H1 (cell line): ENCODE data around the gene MYL6B. TPM values are rescaled to one million over a fixed set of nuclear protein-coding genes. Genes with fewer than 3 reads are reported as not detected.

Experiments used
- CTCF ChIA-PET: fragments of 300-600 bp; sonication (Branson Sonifier 250); formaldehyde crosslinking; loops from one replicate; lab custom pipeline; 2021; ENCODE audit not compliant: partially characterized antibody; lab: Charles Lee
- POLR2A ChIA-PET: fragments of 300-600 bp; sonication (Branson Sonifier 250); formaldehyde crosslinking; loops from one replicate; lab custom pipeline; 2021; ENCODE audit warnings: inconsistent platforms; ENCODE audit not compliant: partially characterized antibody; lab: Charles Lee
- DNase-seq, 2 experiments: peaks; one replicate each; pipeline versions ENCODE4 v3.0.0 to v3.0.0-alpha.2; 2010 to 2022; ENCODE audit warnings: low spot score in 2 of 2, low read depth in 1 of 2, mixed read lengths in 1 of 2
- FAIRE-seq: peaks from 2 replicates; lab custom pipeline; 2011; peaks lifted over from hg19 to GRCh38; lab: Jason Lieb, UNC
- H2AFZ ChIP-seq: 2 replicates; pipeline ENCODE4 v1.8.1; 2012; ENCODE audit warnings: low read length, inconsistent platforms
- H2AK5ac ChIP-seq: 2 replicates; pipeline ENCODE4 v1.6.1; 2013; ENCODE audit warnings: low read depth, low read length
- H2BK120ac ChIP-seq: replicated peaks from 2 replicates; pipeline ENCODE3; 2013; ENCODE audit warnings: low read depth, low read length, inconsistent platforms
- H2BK12ac ChIP-seq: 2 replicates; pipeline ENCODE4 v1.6.1; 2013; ENCODE audit warnings: low read depth, low read length
- H2BK15ac ChIP-seq: 2 replicates; pipeline ENCODE4 v1.6.1; 2013; ENCODE audit warnings: low read length
- H2BK20ac ChIP-seq: 2 replicates; pipeline ENCODE4 v1.6.1; 2013; ENCODE audit warnings: low read length
- H2BK5ac ChIP-seq: 2 replicates; pipeline ENCODE4 v1.6.1; 2013; ENCODE audit warnings: low read depth, low read length
- H3K14ac ChIP-seq: 2 replicates; pipeline ENCODE4 v1.6.1; 2013; ENCODE audit warnings: inconsistent platforms; ENCODE audit not compliant: insufficient read length
- H3K18ac ChIP-seq: 2 replicates; pipeline ENCODE4 v1.6.1; 2013; ENCODE audit warnings: low read length; ENCODE audit errors: extremely low read depth
- H3K23ac ChIP-seq: 2 replicates; pipeline ENCODE4 v1.6.1; 2013; ENCODE audit warnings: inconsistent platforms; ENCODE audit not compliant: insufficient read length
- H3K23me2 ChIP-seq: 2 replicates; pipeline ENCODE4 v1.6.1; 2013; ENCODE audit warnings: low read depth, low read length
- H3K27ac ChIP-seq: 2 replicates; pipeline ENCODE4 v1.6.1; 2011; ENCODE audit warnings: low read depth, low read length, inconsistent platforms
- H3K27me3 ChIP-seq, 4 experiments: replicated peaks in 1 of 4; 1 replicate in 1 of 4; 2 replicates in 3 of 4; pipeline versions ENCODE4 v1.6.1 to v1.8.1; 2011 to 2013; ENCODE audit warnings: low read length in 3 of 4, mild to moderate bottlenecking in 3 of 4, inconsistent platforms in 2 of 4, mixed read lengths in 2 of 4, moderate library complexity in 1 of 4; ENCODE audit not compliant: control insufficient read depth in 3 of 4, insufficient read depth in 3 of 4; ENCODE audit errors: extremely low read depth in 1 of 4
- H3K36me3 ChIP-seq, 4 experiments: 2 replicates each; pipeline versions ENCODE4 v1.6.1 to v1.8.1; 2011 to 2013; ENCODE audit warnings: mild to moderate bottlenecking in 4 of 4, low read length in 3 of 4, moderate library complexity in 2 of 4, control low read depth in 1 of 4, inconsistent platforms in 1 of 4; ENCODE audit not compliant: insufficient read depth in 4 of 4, control insufficient read depth in 2 of 4
- H3K4ac ChIP-seq: replicated peaks from 2 replicates; pipeline ENCODE3; 2013; ENCODE audit warnings: low read length, low read depth, mixed read lengths, inconsistent platforms; ENCODE audit not compliant: insufficient read length
- H3K4me1 ChIP-seq, 4 experiments: replicated peaks in 1 of 4; 1 replicate in 1 of 4; 2 replicates in 3 of 4; pipeline versions ENCODE4 v1.6.1 to v1.8.1; 2011 to 2013; ENCODE audit warnings: low read length in 3 of 4, inconsistent platforms in 2 of 4, mixed read lengths in 1 of 4; ENCODE audit not compliant: insufficient read depth in 4 of 4, control insufficient read depth in 3 of 4
- H3K4me2 ChIP-seq, 2 experiments: 2 replicates each; pipeline versions ENCODE4 v1.6.1 to v1.8.1; 2011 to 2013; ENCODE audit warnings: low read depth in 2 of 2, low read length in 2 of 2, control low read depth in 1 of 2, inconsistent platforms in 1 of 2, mild to moderate bottlenecking in 1 of 2; ENCODE audit not compliant: insufficient read depth in 1 of 2
- H3K4me3 ChIP-seq, 4 experiments: fragments of 200-600, 300-600 bp in 1 of 4; sonication (generic), shearing (Covaris generic), sonication (Bioruptor Twin) in 1 of 4; 2 replicates each; pipeline versions ENCODE4 v1.5.1 to v1.8.1; 2011 to 2016; ENCODE audit warnings: low read length in 4 of 4, low read depth in 3 of 4, control low read depth in 2 of 4, inconsistent platforms in 2 of 4, mild to moderate bottlenecking in 2 of 4, mixed read lengths in 1 of 4, moderate library complexity in 1 of 4; ENCODE audit not compliant: insufficient read depth in 2 of 4; ENCODE audit errors: extremely low read depth in 1 of 4
- H3K56ac ChIP-seq: replicated peaks from 2 replicates; pipeline ENCODE3; 2013; ENCODE audit warnings: low read depth, mild to moderate bottlenecking, mixed read lengths, low read length, inconsistent platforms; ENCODE audit not compliant: insufficient read length
- H3K79me1 ChIP-seq: 2 replicates; pipeline ENCODE4 v1.6.1; 2013; ENCODE audit warnings: low read depth, low read length, control low read depth
- H3K79me2 ChIP-seq, 2 experiments: 2 replicates each; pipeline versions ENCODE4 v1.6.1 to v1.8.1; 2012 to 2013; ENCODE audit warnings: low read length in 2 of 2, mild to moderate bottlenecking in 2 of 2, inconsistent platforms in 1 of 2; ENCODE audit not compliant: insufficient read depth in 2 of 2, control insufficient read depth in 1 of 2
- H3K9ac ChIP-seq, 4 experiments: replicated peaks in 1 of 4; 1 replicate in 1 of 4; 2 replicates in 3 of 4; pipeline versions ENCODE4 v1.6.1 to v1.8.1; 2011 to 2013; ENCODE audit warnings: low read depth in 3 of 4, low read length in 3 of 4, control low read depth in 2 of 4, mild to moderate bottlenecking in 2 of 4, moderate library complexity in 2 of 4, inconsistent platforms in 1 of 4; ENCODE audit errors: extremely low read depth in 1 of 4
- H3K9me3 ChIP-seq, 2 experiments: 2 replicates each; pipeline versions ENCODE4 v1.6.1 to v1.8.1; 2012 to 2013; ENCODE audit warnings: mild to moderate bottlenecking in 2 of 2, moderate library complexity in 2 of 2, control low read depth in 1 of 2, inconsistent platforms in 1 of 2, low read depth in 1 of 2, low read length in 1 of 2, mixed read lengths in 1 of 2; ENCODE audit not compliant: insufficient read depth in 2 of 2
- H4K20me1 ChIP-seq, 2 experiments: replicated peaks in 1 of 2; 2 replicates each; pipeline versions ENCODE3 to v1.8.1; 2011 to 2013; ENCODE audit warnings: inconsistent platforms in 2 of 2, low read length in 2 of 2, mild to moderate bottlenecking in 1 of 2; ENCODE audit not compliant: insufficient read depth in 2 of 2, control insufficient read depth in 1 of 2
- H4K5ac ChIP-seq: 2 replicates; pipeline ENCODE4 v1.6.1; 2013; ENCODE audit warnings: low read length, low read depth, mixed read lengths, inconsistent platforms; ENCODE audit not compliant: insufficient read length
- H4K8ac ChIP-seq: 2 replicates; pipeline ENCODE4 v1.8.0; 2013; ENCODE audit warnings: mild to moderate bottlenecking, moderate library complexity, low read length, inconsistent platforms; ENCODE audit not compliant: insufficient read depth; ENCODE audit errors: extremely low read depth
- H4K91ac ChIP-seq: replicated peaks from 2 replicates; pipeline ENCODE3; 2013; ENCODE audit warnings: low read length, mixed read lengths, inconsistent platforms; ENCODE audit not compliant: insufficient read length
- EZH2 ChIP-seq: fragments of 200-600 bp; sonication (generic); IDR thresholded peaks from 2 replicates; pipeline ENCODE4 v1.7.1; 2012; ENCODE audit warnings: low read depth, mild to moderate bottlenecking, moderate library complexity, low read length, inconsistent platforms; ENCODE audit not compliant: severe bottlenecking
- POLR2A ChIP-seq, 2 experiments: IDR thresholded peaks; 1 replicate in 1 of 2; 2 replicates in 1 of 2; pipeline ENCODE4 v1.6.1; 2011; ENCODE audit warnings: low read depth in 2 of 2, low read length in 2 of 2, mild to moderate bottlenecking in 2 of 2; ENCODE audit errors: control extremely low read depth in 1 of 2
- POLR2AphosphoS5 ChIP-seq: IDR thresholded peaks from 2 replicates; pipeline ENCODE4 v1.6.1; 2011; ENCODE audit warnings: low read depth, low read length
- TAF7 ChIP-seq: optimal IDR thresholded peaks from 2 replicates; pipeline ENCODE3; 2011; ENCODE audit warnings: low read depth, mild to moderate bottlenecking, inconsistent platforms, low read length, moderate library complexity, borderline replicate concordance
- TEAD4 ChIP-seq: IDR thresholded peaks from 2 replicates; pipeline ENCODE4 v1.6.1; 2012; ENCODE audit warnings: low read depth, low read length, inconsistent platforms, mixed read lengths
- WGBS, 2 experiments: shearing (Covaris generic) in 1 of 2; methylation state at CpG; one replicate each; pipeline versions ENCODE4 v1.1.6 to v1.1.7; 2013 to 2015; ENCODE audit warnings: low lambda C conversion rate in 2 of 2, mixed read lengths in 2 of 2, inconsistent platforms in 1 of 2, low coverage in 1 of 2, missing lambda C conversion rate in 1 of 2; ENCODE audit not compliant: insufficient replicate concordance in 2 of 2, insufficient coverage in 1 of 2, insufficient read length in 1 of 2; ENCODE audit errors: extremely low coverage in 1 of 2, missing lambda C conversion rate in 1 of 2; 5-methylcytosine and 5-hydroxymethylcytosine counted together
- polyA plus RNA-seq, 7 experiments: library from polyadenylated mRNA; depleted of rRNA in 3 of 7; stranded (reverse) in 5 of 7; unstranded in 2 of 7; fragments of >200 nt in 5 of 7; fragments of 200-250 nt in 2 of 7; gene quantifications; 1 replicate in 5 of 7; 2 replicates in 1 of 7; 4 replicates in 1 of 7; pipeline versions ENCODE4 v1.2.1 to v1.2.3, GENCODE V29; 2011 to 2013; ENCODE audit warnings: missing spikeins in 2 of 7, mixed read lengths in 2 of 7
- total RNA-seq: library from RNA; stranded (reverse); fragmentation: NEBNext Ultra II Directional; extraction: Animal tissue kit (Norgen Biotek cat#: 25700); gene quantifications from 2 replicates; pipeline ENCODE4 v1.2.1, GENCODE V29; 2021

Gene MYL6B
- total and polyA plus RNA-seq, 2 of the 8 experiments (the other 6 are each of a cell fraction or from before 2014, with no cell fraction given): 163 to 202 TPM

GRCh38 chr12:56160193-56160763 is 7.9 kb downstream of the MYL6B start:
- 82% methylated on average over 7 of the region's 7 CpGs; no CpG with 5 or more reads in 1 of the 2 experiments for WGBS, 2 experiments
- peaks cover 3 to 33% (median 20%) of the 10 kb centered on the region in 4 experiments for H3K4me1 ChIP-seq
- peak overlapping the region; percentile 77 to 92 for H3K4me2 ChIP-seq
- H4K8ac ChIP-seq: no peak overlapping the region
- peaks cover 29 to 66% (median 48%) of the 10 kb centered on the region in 4 experiments for H3K36me3 ChIP-seq
- H2BK20ac ChIP-seq: no peak overlapping the region
- no peak for FAIRE-seq
- H4K20me1 ChIP-seq: peaks cover 11 to 23% of the 10 kb centered on the region in 2 experiments
- H3K9me3 ChIP-seq: no peaks in the 10 kb centered on the region
- H3K27ac ChIP-seq: 0 out of 2 replicates have a peak overlapping the region, but pooled peaks have one; percentile 99
- no peak overlapping the region for H3K23ac ChIP-seq
- peaks cover 19% of the 10 kb centered on the region for H3K23me2 ChIP-seq
- H3K14ac ChIP-seq: no peak overlapping the region
- H3K4me3 ChIP-seq: peak overlapping the region in 3 of 4 experiments; percentile 14 to 97 (median 91); a peak in 5 of 8 replicates
- TF ChIP-seq EZH2: no peak
- peak in 1 of 2 experiments; percentile 86; a peak in 1 of 3 replicates for TF ChIP-seq POLR2A (IDR thresholded peaks at IDR 0.05; ENCODE audit: control extremely low read depth in 1 of 2, low read depth in 2 of 2, low read length in 2 of 2)
- TF ChIP-seq TAF7: peak; percentile 49
- TF ChIP-seq POLR2AphosphoS5: peak; percentile 81
- no peak for TF ChIP-seq TEAD4
- peak overlapping the region; percentile 25; the same call in 1 of the 2 replicates for H2AK5ac ChIP-seq
- no peak overlapping the region for H2BK12ac ChIP-seq
- H3K79me2 ChIP-seq: peaks cover 3 to 25% of the 10 kb centered on the region in 2 experiments
- DNase-seq: no peak
- H2BK5ac ChIP-seq: peak overlapping the region; percentile 55
- H2AFZ ChIP-seq: no peak overlapping the region
- CTCF ChIA-PET: interaction anchor here (0.9 to 6.8 kb wide), 9 partner anchors 24 to 75 kb away, joined by 3 to 47 read pairs (median 5); partner anchors contain the start of genes RNF41, SMARCC2 and ZC3H10
- no peaks in the 10 kb centered on the region for H3K27me3 ChIP-seq
- peak overlapping the region in 2 of 4 experiments; percentile 92 to 99; a peak in 4 of 7 replicates for H3K9ac ChIP-seq
- no peak overlapping the region for H4K91ac ChIP-seq
- no peak overlapping the region for H2BK120ac ChIP-seq
- no peak overlapping the region for H3K56ac ChIP-seq
- POLR2A ChIA-PET: interaction anchor here (0.9 to 15.6 kb wide), 13 partner anchors 19 to 199 kb away, joined by 3 to 656 read pairs (median 14); partner anchors contain the start of genes CNPY2, COQ10A, PA2G4 and RNF41
- peaks cover 5% of the 10 kb centered on the region; the same call in 1 of the 2 replicates for H3K79me1 ChIP-seq
- H2BK15ac ChIP-seq: no peak overlapping the region
- H3K4ac ChIP-seq: no peak overlapping the region
- H4K5ac ChIP-seq: no peak overlapping the region
- H3K18ac ChIP-seq: no peak overlapping the region
